ENCODE data around the gene LGALS16. TPM values are rescaled to one million over a fixed set of nuclear protein-coding genes. Genes with fewer than 3 reads are reported as not detected.
"Not testable (repeated sequence)": the region's sequence is repeated elsewhere in the genome, so short reads cannot be mapped to it uniquely, and the experiment has no call there.

The LGALS16 gene
- total and polyA plus RNA-seq, 2 donors, result not detected

- Histone ChIP-seq H3K4me1 (ENCODE audit: insufficient read depth) (no peaks in the 10 kb centered on the region), H3K36me3 (ENCODE audit: insufficient read depth) (no peaks in the 10 kb centered on the region), H3K27ac (ENCODE audit: low read depth) (no peak overlapping the region), H3K4me3 (ENCODE audit: low read depth, low read length) (no peak overlapping the region)
- 66% methylated on average over 3 of the region's 3 CpGs for WGBS
- no peak for DNase-seq (ENCODE audit: extremely low spot score)
These were observed 31.0 kb downstream of the LGALS16 start for GRCh38 chr19:39686739-39687138.

GRCh38 chr19:39688637-39689036 is 32.9 kb downstream of the LGALS16 start:
- WGBS, result 56% methylated on average over 4 of the region's 4 CpGs
- H3K27ac ChIP-seq (ENCODE audit: low read depth); H3K4me1 ChIP-seq (ENCODE audit: insufficient read depth); DNase-seq (ENCODE audit: extremely low spot score); H3K36me3 ChIP-seq (ENCODE audit: insufficient read depth); H3K4me3 ChIP-seq (ENCODE audit: low read depth, low read length): not testable (repeated sequence)

- 76% methylated on average over 3 of the region's 3 CpGs for WGBS
- Histone ChIP-seq H3K4me1 (ENCODE audit: insufficient read depth) (no peaks in the 10 kb centered on the region), H3K27ac (ENCODE audit: low read depth) (no peak overlapping the region), H3K36me3 (ENCODE audit: insufficient read depth) (no peaks in the 10 kb centered on the region), H3K4me3 (ENCODE audit: low read depth, low read length) (no peak overlapping the region)
- no peak for DNase-seq (ENCODE audit: extremely low spot score)
These were observed 36.5 kb downstream of the LGALS16 start for GRCh38 chr19:39692166-39692565.

GRCh38 chr19:39692822-39693221 is 37.1 kb downstream of the LGALS16 start:
- DNase-seq (ENCODE audit: extremely low spot score), result no peak
- Histone ChIP-seq H3K36me3 (ENCODE audit: insufficient read depth) (no peaks in the 10 kb centered on the region), H3K4me1 (ENCODE audit: insufficient read depth) (no peaks in the 10 kb centered on the region), H3K27ac (ENCODE audit: low read depth) (no peak overlapping the region), H3K4me3 (ENCODE audit: low read depth, low read length) (no peak overlapping the region)
- WGBS, result 67% methylated on average over 1 of the region's 1 CpG

GRCh38 chr19:39695759-39696158 is 40.0 kb downstream of the LGALS16 start:
- no peaks in the 10 kb centered on the region for H3K36me3 ChIP-seq (ENCODE audit: insufficient read depth)
- H3K27ac ChIP-seq (ENCODE audit: low read depth), result no peak overlapping the region
- no peak for DNase-seq (ENCODE audit: extremely low spot score)
- no peaks in the 10 kb centered on the region for H3K4me1 ChIP-seq (ENCODE audit: insufficient read depth)
- H3K4me3 ChIP-seq (ENCODE audit: low read depth, low read length), result no peak overlapping the region
- WGBS, result 73% methylated on average over 2 of the region's 2 CpGs

GRCh38 chr19:39696387-39696786 is 40.7 kb downstream of the LGALS16 start:
- Histone ChIP-seq H3K4me1 (ENCODE audit: insufficient read depth) (no peaks in the 10 kb centered on the region), H3K4me3 (ENCODE audit: low read depth, low read length) (no peak overlapping the region), H3K36me3 (ENCODE audit: insufficient read depth) (no peaks in the 10 kb centered on the region), H3K27ac (ENCODE audit: low read depth) (no peak overlapping the region)
- WGBS, result 56% methylated on average over 2 of the region's 2 CpGs
- no peak for DNase-seq (ENCODE audit: extremely low spot score)

- DNase-seq (ENCODE audit: extremely low spot score), result no peak
- no peaks in the 10 kb centered on the region for H3K4me1 ChIP-seq (ENCODE audit: insufficient read depth)
- H3K36me3 ChIP-seq (ENCODE audit: insufficient read depth), result no peaks in the 10 kb centered on the region
- H3K27ac ChIP-seq (ENCODE audit: low read depth), result no peak overlapping the region
- no peak overlapping the region for H3K4me3 ChIP-seq (ENCODE audit: low read depth, low read length)
These were observed 42.8 kb downstream of the LGALS16 start for GRCh38 chr19:39698535-39698934.

- DNase-seq (ENCODE audit: extremely low spot score), result no peak
- H3K4me3 ChIP-seq (ENCODE audit: low read depth, low read length), result no peak overlapping the region
- no peak overlapping the region for H3K27ac ChIP-seq (ENCODE audit: low read depth)
- H3K4me1 ChIP-seq (ENCODE audit: insufficient read depth), result no peaks in the 10 kb centered on the region
- H3K36me3 ChIP-seq (ENCODE audit: insufficient read depth), result no peaks in the 10 kb centered on the region
- 55% methylated on average over 5 of the region's 5 CpGs for WGBS
These were observed 45.6 kb downstream of the LGALS16 start for GRCh38 chr19:39701291-39701690.

- H3K36me3 ChIP-seq (ENCODE audit: insufficient read depth), result no peaks in the 10 kb centered on the region
- no peaks in the 10 kb centered on the region for H3K4me1 ChIP-seq (ENCODE audit: insufficient read depth)
- no peak within 1 kb of the TSS for H3K4me3 ChIP-seq (ENCODE audit: low read depth, low read length)
- WGBS, result 49% methylated on average over 6 of the region's 6 CpGs
- H3K27ac ChIP-seq (ENCODE audit: low read depth), result no peak within 1 kb of the TSS
- no peak for DNase-seq (ENCODE audit: extremely low spot score)
These were observed 48.7 kb downstream of the LGALS16 start, which contains the start of gene LGALS14 for GRCh38 chr19:39704181-39705044. TSS of gene LGALS14 (plus strand) at chr19:39704481. CDS start at chr19:39704529, 48 bp downstream.

GRCh38 chr19:39705578-39706188 is 50.0 kb downstream of the LGALS16 start:
- no peaks in the 10 kb centered on the region for H3K4me1 ChIP-seq (ENCODE audit: insufficient read depth)
- WGBS, result 76% methylated on average over 8 of the region's 8 CpGs
- no peaks in the 10 kb centered on the region for H3K36me3 ChIP-seq (ENCODE audit: insufficient read depth)
- no peak overlapping the region for H3K4me3 ChIP-seq (ENCODE audit: low read depth, low read length)
- no peak overlapping the region for H3K27ac ChIP-seq (ENCODE audit: low read depth)
- DNase-seq (ENCODE audit: extremely low spot score), result no peak

- Histone ChIP-seq H3K36me3 (ENCODE audit: insufficient read depth) (no peaks in the 10 kb centered on the region), H3K27ac (ENCODE audit: low read depth) (no peak overlapping the region), H3K4me1 (ENCODE audit: insufficient read depth) (no peaks in the 10 kb centered on the region), H3K4me3 (ENCODE audit: low read depth, low read length) (no peak overlapping the region)
- WGBS, result 74% methylated on average over 6 of the region's 6 CpGs
- DNase-seq (ENCODE audit: extremely low spot score), result no peak
These were observed 52.9 kb downstream of the LGALS16 start for GRCh38 chr19:39708594-39708993.

GRCh38 chr19:39709026-39709872 is 53.5 kb downstream of the LGALS16 start:
- no peak for DNase-seq (ENCODE audit: extremely low spot score)
- Histone ChIP-seq H3K27ac (ENCODE audit: low read depth) (no peak overlapping the region), H3K36me3 (ENCODE audit: insufficient read depth) (no peaks in the 10 kb centered on the region), H3K4me3 (ENCODE audit: low read depth, low read length) (no peak overlapping the region), H3K4me1 (ENCODE audit: insufficient read depth) (no peaks in the 10 kb centered on the region)
- WGBS, result 81% methylated on average over 5 of the region's 5 CpGs
